Hepatocyte (in vitro differentiated cells): ENCODE data around the gene IL16. TPM values are rescaled to one million over a fixed set of nuclear protein-coding genes. Genes with fewer than 3 reads are reported as not detected.

Experiments
- DNase-seq: peaks from one replicate; pipeline ENCODE4 v3.0.0-alpha.2; 2016; ENCODE audit warnings: low spot score
- H2AFZ ChIP-seq: fragments of 200-600 bp; sonication (generic); 2 replicates; pipeline ENCODE4 v1.6.0; 2016; ENCODE audit warnings: antibody characterized with exemption, mild to moderate bottlenecking
- H3K27ac ChIP-seq: fragments of 200-600 bp; sonication (generic); 2 replicates; pipeline ENCODE4 v1.5.1; 2016; ENCODE audit warnings: mild to moderate bottlenecking
- H3K27me3 ChIP-seq: fragments of 200-600 bp; sonication (generic); 2 replicates; pipeline ENCODE4 v1.6.1; 2016
- H3K36me3 ChIP-seq: fragments of 200-600 bp; sonication (generic); replicated peaks from 2 replicates; pipeline ENCODE4 v1.5.1; 2016; ENCODE audit warnings: low read depth; ENCODE audit not compliant: insufficient read depth
- H3K4me1 ChIP-seq: fragments of 200-600 bp; sonication (generic); 2 replicates; pipeline ENCODE4 v1.5.1; 2016; ENCODE audit warnings: mild to moderate bottlenecking, moderate library complexity; ENCODE audit not compliant: insufficient read depth
- H3K4me2 ChIP-seq: fragments of 200-600 bp; sonication (generic); 2 replicates; pipeline ENCODE4 v1.6.0; 2016
- H3K4me3 ChIP-seq: fragments of 200-600 bp; sonication (generic); 2 replicates; pipeline ENCODE4 v1.5.1; 2016; ENCODE audit warnings: mild to moderate bottlenecking
- H3K79me2 ChIP-seq: fragments of 200-600 bp; sonication (generic); 2 replicates; pipeline ENCODE4 v1.6.0; 2017; ENCODE audit warnings: mild to moderate bottlenecking
- H3K9me2 ChIP-seq: fragments of 200-600 bp; sonication (generic); replicated peaks from 2 replicates; pipeline ENCODE4 v1.6.0; 2017; ENCODE audit warnings: mild to moderate bottlenecking; ENCODE audit not compliant: insufficient read depth
- H3K9me3 ChIP-seq: fragments of 200-600 bp; sonication (generic); 2 replicates; pipeline ENCODE4 v1.5.1; 2016; ENCODE audit warnings: low read depth, mild to moderate bottlenecking
- H4K20me1 ChIP-seq: fragments of 200-600 bp; sonication (generic); 2 replicates; pipeline ENCODE4 v1.6.0; 2016; ENCODE audit warnings: mild to moderate bottlenecking; ENCODE audit not compliant: insufficient read depth, poor library complexity, severe bottlenecking
- EZH2 ChIP-seq: fragments of 200-600 bp; sonication (generic); IDR thresholded peaks from 2 replicates; pipeline ENCODE4 v1.6.1; 2016; ENCODE audit warnings: antibody characterized with exemption, mild to moderate bottlenecking, borderline replicate concordance
- EZH2phosphoT487 ChIP-seq: fragments of 200-600 bp; sonication (generic); IDR thresholded peaks from one replicate; pipeline ENCODE4 v1.6.1; 2018; ENCODE audit warnings: antibody characterized with exemption, mild to moderate bottlenecking, low read depth, moderate library complexity; ENCODE audit not compliant: unreplicated experiment, severe bottlenecking
- WGBS: methylation state at CpG from one replicate; pipeline ENCODE4 v1.1.6; 2016; ENCODE audit warnings: low lambda C conversion rate; ENCODE audit errors: missing lambda C conversion rate; 5-methylcytosine and 5-hydroxymethylcytosine counted together
- polyA plus RNA-seq: library from polyadenylated mRNA; unstranded; fragments of >200 nt; fragmentation: Nextera tagmentation; extraction: Ambion mirVana; gene quantifications from 2 replicates; pipeline ENCODE4 v1.2.1, GENCODE V29; 2016
- total RNA-seq: library from RNA; depleted of rRNA; stranded (reverse); fragments of >200 nt; gene quantifications from 2 replicates; pipeline ENCODE4 v1.2.3, GENCODE V29; 2014
- TF ChIP-seq, protein P1 (sequence below): fragments of 200-600 bp; sonication (generic); IDR thresholded peaks from 2 replicates; pipeline ENCODE4 v1.5.1; 2016; ENCODE audit warnings: antibody characterized with exemption, mild to moderate bottlenecking; ENCODE audit not compliant: poor library complexity

IL16 gene
- total and polyA plus RNA-seq, 2 experiments from 2014 or later, result 1.1 to 2.4 TPM

DNA sequence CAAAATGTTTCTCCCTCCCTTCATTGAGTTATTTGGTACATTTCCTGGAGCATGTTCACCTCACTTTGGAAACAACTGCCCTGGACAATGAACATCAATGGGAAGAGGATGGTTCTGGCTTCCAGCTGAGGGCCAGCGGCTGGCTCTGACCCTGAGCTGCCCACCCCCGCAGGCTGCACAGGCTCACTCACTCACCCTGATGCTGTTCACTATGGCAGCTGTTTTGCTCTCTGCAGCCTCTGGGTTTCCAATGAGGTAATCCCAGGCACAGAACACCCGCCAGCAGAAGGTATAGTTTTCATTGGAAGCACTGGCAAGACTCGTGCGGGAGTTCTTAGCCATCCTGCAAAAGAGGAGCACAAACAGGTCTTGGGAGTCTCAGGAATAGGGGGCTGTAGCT, 159.6 kb downstream of the IL16 start:
- Histone ChIP-seq H3K4me3 (no peak overlapping the region), H3K9me2 (no peaks in the 10 kb centered on the region), H3K9me3 (no peaks in the 10 kb centered on the region), H3K27me3 (no peaks in the 10 kb centered on the region), H3K79me2 (no peaks in the 10 kb centered on the region), H3K36me3 (peaks cover 3% of the 10 kb centered on the region), H3K27ac (no peak overlapping the region), H3K4me1 (no peaks in the 10 kb centered on the region), H4K20me1 (no peaks in the 10 kb centered on the region), H3K4me2 (no peak overlapping the region), H2AFZ (no peak overlapping the region)
- TF ChIP-seq EZH2, result no peak
- TF ChIP-seq, protein P1, sequence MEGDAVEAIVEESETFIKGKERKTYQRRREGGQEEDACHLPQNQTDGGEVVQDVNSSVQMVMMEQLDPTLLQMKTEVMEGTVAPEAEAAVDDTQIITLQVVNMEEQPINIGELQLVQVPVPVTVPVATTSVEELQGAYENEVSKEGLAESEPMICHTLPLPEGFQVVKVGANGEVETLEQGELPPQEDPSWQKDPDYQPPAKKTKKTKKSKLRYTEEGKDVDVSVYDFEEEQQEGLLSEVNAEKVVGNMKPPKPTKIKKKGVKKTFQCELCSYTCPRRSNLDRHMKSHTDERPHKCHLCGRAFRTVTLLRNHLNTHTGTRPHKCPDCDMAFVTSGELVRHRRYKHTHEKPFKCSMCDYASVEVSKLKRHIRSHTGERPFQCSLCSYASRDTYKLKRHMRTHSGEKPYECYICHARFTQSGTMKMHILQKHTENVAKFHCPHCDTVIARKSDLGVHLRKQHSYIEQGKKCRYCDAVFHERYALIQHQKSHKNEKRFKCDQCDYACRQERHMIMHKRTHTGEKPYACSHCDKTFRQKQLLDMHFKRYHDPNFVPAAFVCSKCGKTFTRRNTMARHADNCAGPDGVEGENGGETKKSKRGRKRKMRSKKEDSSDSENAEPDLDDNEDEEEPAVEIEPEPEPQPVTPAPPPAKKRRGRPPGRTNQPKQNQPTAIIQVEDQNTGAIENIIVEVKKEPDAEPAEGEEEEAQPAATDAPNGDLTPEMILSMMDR, result no peak
- no peak for DNase-seq
- 80% methylated on average over 5 of the region's 5 CpGs for WGBS

- Histone ChIP-seq H4K20me1 (no peaks in the 10 kb centered on the region), H3K79me2 (no peaks in the 10 kb centered on the region), H3K27ac (no peak overlapping the region), H3K4me3 (no peak overlapping the region), H3K36me3 (peaks cover 3% of the 10 kb centered on the region), H3K27me3 (no peaks in the 10 kb centered on the region), H3K9me2 (no peaks in the 10 kb centered on the region), H3K4me1 (no peaks in the 10 kb centered on the region), H3K4me2 (no peak overlapping the region), H2AFZ (no peak overlapping the region), H3K9me3 (no peaks in the 10 kb centered on the region)
- TF ChIP-seq, protein P1, result no peak
- TF ChIP-seq EZH2 (no peak), EZH2phosphoT487 (no peak)
- DNase-seq, result no peak
- 77% methylated on average over 6 of the region's 6 CpGs for WGBS
These were observed 160.6 kb downstream of the IL16 start for GRCh38 chr15:81357180-81357686.

DNA sequence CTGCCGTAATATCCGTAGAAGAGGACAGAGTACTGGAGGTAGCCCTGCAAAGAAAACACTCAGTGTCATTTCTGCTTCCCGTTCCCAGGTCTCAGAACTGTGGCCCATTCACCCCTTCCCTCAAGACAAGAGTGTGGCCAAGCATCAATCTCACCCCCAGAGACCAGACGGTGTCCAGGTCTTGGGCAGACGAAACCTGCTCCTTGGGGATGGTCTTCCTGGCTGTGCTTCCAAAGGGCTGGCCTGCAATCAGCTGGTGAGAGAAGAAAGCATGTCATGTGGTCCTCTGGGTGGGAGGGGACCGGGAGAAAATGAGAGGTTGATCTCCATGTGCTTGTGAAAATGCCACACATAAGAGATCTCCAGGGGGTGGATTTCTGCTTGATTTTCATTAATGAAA, 161.6 kb downstream of the IL16 start:
- no peak for DNase-seq
- H2AFZ ChIP-seq, result no peak overlapping the region
- no peaks in the 10 kb centered on the region for H3K4me1 ChIP-seq
- H3K36me3 ChIP-seq, result peaks cover 3% of the 10 kb centered on the region
- TF ChIP-seq EZH2, result no peak
- TF ChIP-seq, protein P1, result no peak
- H4K20me1 ChIP-seq, result no peaks in the 10 kb centered on the region
- 95% methylated on average over 6 of the region's 6 CpGs for WGBS
- no peaks in the 10 kb centered on the region for H3K9me2 ChIP-seq
- H3K9me3 ChIP-seq, result no peaks in the 10 kb centered on the region
- H3K27me3 ChIP-seq, result no peaks in the 10 kb centered on the region
- no peak overlapping the region for H3K27ac ChIP-seq
- H3K4me3 ChIP-seq, result no peak overlapping the region
- no peak overlapping the region for H3K4me2 ChIP-seq
- H3K79me2 ChIP-seq, result no peaks in the 10 kb centered on the region

DNA sequence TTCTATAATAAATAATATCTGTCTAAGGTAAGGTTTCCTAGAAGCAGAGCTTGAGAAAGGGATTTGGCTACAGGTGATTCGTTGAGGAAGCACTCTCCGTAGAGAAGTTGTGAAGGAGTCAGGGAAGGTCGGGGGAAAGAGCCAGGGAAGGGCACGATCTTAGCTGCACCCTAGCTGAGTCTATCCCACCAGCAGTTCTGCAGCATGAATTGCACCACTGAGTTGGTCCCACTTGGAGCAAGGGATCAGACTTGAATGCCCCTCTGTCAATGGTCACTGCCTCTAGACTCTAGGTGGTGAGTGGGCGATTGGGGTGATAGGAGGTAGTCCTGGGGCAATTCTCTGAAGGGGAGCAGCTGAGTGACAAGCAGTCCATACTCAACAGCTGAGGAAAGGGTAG, 163.8 kb downstream of the IL16 start:
- no peak overlapping the region for H3K4me2 ChIP-seq
- no peaks in the 10 kb centered on the region for H3K79me2 ChIP-seq
- no peak overlapping the region for H3K27ac ChIP-seq
- no peaks in the 10 kb centered on the region for H3K27me3 ChIP-seq
- H3K9me2 ChIP-seq, result no peaks in the 10 kb centered on the region
- DNase-seq, result no peak
- WGBS, result 86% methylated on average over 5 of the region's 5 CpGs
- H3K4me1 ChIP-seq, result no peaks in the 10 kb centered on the region
- H2AFZ ChIP-seq, result no peak overlapping the region
- H3K9me3 ChIP-seq, result no peaks in the 10 kb centered on the region
- no peak for TF ChIP-seq EZH2
- no peak for TF ChIP-seq EZH2phosphoT487
- TF ChIP-seq, protein P1, result no peak
- H3K36me3 ChIP-seq, result peaks cover 3% of the 10 kb centered on the region
- H4K20me1 ChIP-seq, result no peaks in the 10 kb centered on the region
- H3K4me3 ChIP-seq, result no peak overlapping the region
